ENCODE measurements around the gene DNAJC8.

DNA sequence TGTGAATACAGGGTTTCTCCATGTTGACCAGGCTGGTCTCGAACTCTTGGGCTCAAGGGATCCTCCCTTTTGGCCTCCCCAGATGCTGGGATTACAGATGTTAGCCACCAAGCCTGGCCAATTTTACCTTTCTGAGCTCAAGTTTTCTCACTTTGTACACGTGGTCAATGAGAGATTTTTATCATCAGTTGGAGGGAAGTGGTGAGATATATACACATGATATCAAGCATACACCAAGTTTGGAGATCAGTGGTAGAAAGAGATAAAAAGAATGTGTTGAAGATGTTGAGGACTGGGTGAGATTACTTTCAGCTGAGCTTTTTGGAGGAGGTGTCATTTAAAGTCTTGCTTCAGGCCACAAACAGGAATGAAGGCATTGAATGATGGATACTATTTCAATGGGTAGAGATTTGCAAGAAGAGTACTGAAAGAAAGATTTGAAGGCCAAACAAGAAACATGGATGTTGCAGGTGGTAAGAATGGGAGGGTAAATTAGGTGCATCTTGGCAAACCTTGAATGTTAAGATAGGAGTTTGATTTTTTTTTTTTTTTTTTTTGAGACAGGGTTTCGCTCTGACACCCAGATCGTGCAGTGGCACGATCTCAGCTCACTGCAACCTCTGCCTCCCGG is 23.5 kb upstream of the DNAJC8 start:
- TF ChIP-seq EZH2 (IDR thresholded peaks at IDR 0.05; ENCODE audit: borderline replicate concordance, low read length) = no peak
- TF ChIP-seq CTCF (conservative IDR thresholded peaks at IDR 0.05 in 1 of 2, IDR thresholded peaks at IDR 0.05 in 1 of 2; ENCODE audit: extremely low read depth in 1 of 2, insufficient read depth in 1 of 2, low read depth in 1 of 2, low read length in 2 of 2) = no peak

All from mammary epithelial cell (primary cell).